ENCODE data around the gene ENTPD2.

Gene ENTPD2

GRCh38 chr9:137071282-137071681 lies 17.4 kb upstream of the ENTPD2 start:
- peak overlapping the region; percentile 96 for H3K27ac ChIP-seq
- TF ChIP-seq CTCF (conservative IDR thresholded peaks at IDR 0.05): no peak

GRCh38 chr9:137070906-137071275 lies 17.0 kb upstream of the ENTPD2 start:
- H3K27ac ChIP-seq: peak overlapping the region; percentile 96
- no peak for TF ChIP-seq CTCF (conservative IDR thresholded peaks at IDR 0.05)

GRCh38 chr9:137070201-137070905 lies 16.5 kb upstream of the ENTPD2 start, which contains the start of gene SAPCD2:
SAPCD2 (minus strand) TSS chr9:137070557; CDS start chr9:137070460, 97 bp downstream.
- no peak for TF ChIP-seq CTCF (conservative IDR thresholded peaks at IDR 0.05)
- H3K27ac ChIP-seq: peak within 1 kb of the TSS; percentile 96

GRCh38 chr9:137069508-137070091 lies 15.7 kb upstream of the ENTPD2 start:
- H3K27ac ChIP-seq: peak overlapping the region; percentile 96
- no peak; the same call in 1 of the 2 replicates for TF ChIP-seq CTCF (conservative IDR thresholded peaks at IDR 0.05)

- TF ChIP-seq CTCF (conservative IDR thresholded peaks at IDR 0.05): no peak
- peak overlapping the region; percentile 96 for H3K27ac ChIP-seq
Measured at GRCh38 chr9:137068539-137069507, 15.0 kb upstream of the ENTPD2 start.

GRCh38 chr9:137067860-137068538 lies 14.1 kb upstream of the ENTPD2 start:
- H3K27ac ChIP-seq: peak overlapping the region; percentile 96

More at GRCh38 chr9:137067860-137068538, 14.1 kb upstream of the ENTPD2 start:
- TF ChIP-seq CTCF (conservative IDR thresholded peaks at IDR 0.05): peak; percentile 90
